GM12878 (cell line): ENCODE measurements around the gene CD27. TPM values are rescaled to one million over a fixed set of nuclear protein-coding genes. Genes with fewer than 3 reads are reported as not detected.
"Not testable (repeated sequence)": the region's sequence is repeated elsewhere in the genome, so short reads cannot be mapped to it uniquely, and the experiment has no call there.

Experiments used
- ATAC-seq: fragments of 200-7000 bp; cut with Tn5 transposase; 3 replicates; pipeline ENCODE4 v1.9.1; 2020; ENCODE audit warnings: mild to moderate bottlenecking, moderate library complexity
- BruUV-seq: library from RNA; stranded (reverse); fragments of 400-500 nt; replicated peaks from 2 replicates; lab custom pipeline; 2021; lab: Mats Ljungman, UMichigan
- CTCF ChIA-PET: fragments of 300-600 bp; sonication (Branson Sonifier 250); formaldehyde crosslinking; extraction: SDS; loops from one replicate; lab custom pipeline; 2021; ENCODE audit warnings: inconsistent platforms; lab: Yijun Ruan, JAX
- POLR2A ChIA-PET: fragments of 350-600 bp; formaldehyde crosslinking; extraction: SDS; loops from one replicate; lab custom pipeline; 2021; ENCODE audit warnings: inconsistent platforms; lab: Charles Lee
- RAD21 ChIA-PET: fragments of 300-600 bp; sonication (Branson Sonifier 250); formaldehyde crosslinking; loops from one replicate; lab custom pipeline; 2023; ENCODE audit warnings: antibody characterized with exemption; ENCODE audit not compliant: unreplicated experiment; lab: Charles Lee
- SMC1A ChIA-PET: fragments of 300-600 bp; sonication (Branson Sonifier 250); formaldehyde crosslinking; loops from one replicate; lab custom pipeline; 2023; ENCODE audit not compliant: unreplicated experiment, uncharacterized antibody; lab: Charles Lee
- DNase-seq: peaks from one replicate; pipeline ENCODE4 v3.0.0-alpha.2; 2011; ENCODE audit warnings: low read depth, low spot score
- FAIRE-seq: peaks from 3 replicates; lab custom pipeline; 2011; peaks lifted over from hg19 to GRCh38; lab: Jason Lieb, UNC
- H2AFZ ChIP-seq: 2 replicates; pipeline ENCODE4 v1.6.0; 2011; ENCODE audit warnings: low read depth, low read length, control low read depth; ENCODE audit not compliant: control insufficient read depth
- H3K27ac ChIP-seq: 2 replicates; pipeline ENCODE4 v1.5.1; 2011; ENCODE audit warnings: control low read depth; ENCODE audit not compliant: control insufficient read depth, insufficient read depth
- H3K27me3 ChIP-seq, 2 experiments: replicated peaks in 1 of 2; 2 replicates each; pipeline versions ENCODE4 v1.6.0 to v1.6.1; 2011; ENCODE audit warnings: low read length in 1 of 2; ENCODE audit not compliant: control insufficient read depth in 2 of 2, insufficient read depth in 2 of 2
- H3K36me3 ChIP-seq, 2 experiments: 2 replicates each; pipeline ENCODE4 v1.5.1; 2011; ENCODE audit warnings: low read length in 1 of 2; ENCODE audit not compliant: control insufficient read depth in 2 of 2, insufficient read depth in 2 of 2
- H3K4me1 ChIP-seq: 2 replicates; pipeline ENCODE4 v1.6.1; 2011; ENCODE audit warnings: mild to moderate bottlenecking, low read length, moderate library complexity, mixed read lengths; ENCODE audit not compliant: control insufficient read depth, insufficient read depth
- H3K4me2 ChIP-seq: 2 replicates; pipeline ENCODE4 v1.6.0; 2011; ENCODE audit warnings: control low read depth; ENCODE audit not compliant: control insufficient read depth, insufficient read depth
- H3K4me3 ChIP-seq: fragments of 200-600 bp; sonication (generic); 2 replicates; pipeline ENCODE4 v1.5.1; 2016
- H3K79me2 ChIP-seq: 2 replicates; pipeline ENCODE4 v1.6.0; 2011; ENCODE audit warnings: low read length; ENCODE audit not compliant: control insufficient read depth, insufficient read depth
- H3K9ac ChIP-seq: 2 replicates; pipeline ENCODE4 v1.8.0; 2011; ENCODE audit warnings: low read length, control low read depth, mixed read lengths; ENCODE audit not compliant: control insufficient read depth, insufficient read depth
- H3K9me3 ChIP-seq: replicated peaks from 3 replicates; pipeline ENCODE4 v1.5.1; 2011; ENCODE audit warnings: mild to moderate bottlenecking, low read length; ENCODE audit not compliant: control insufficient read depth, insufficient read depth
- H4K20me1 ChIP-seq: 2 replicates; pipeline ENCODE4 v1.6.0; 2011; ENCODE audit not compliant: control insufficient read depth, insufficient read depth
- CBFB ChIP-seq: IDR thresholded peaks from 2 replicates; pipeline ENCODE4 v1.6.1; 2016; ENCODE audit warnings: antibody characterized with exemption, low read depth
- KLF5 ChIP-seq: fragments of 450-650 bp; IDR thresholded peaks from 2 replicates; pipeline ENCODE4 v1.6.1; 2014; ENCODE audit warnings: mild to moderate bottlenecking; ENCODE audit not compliant: partially characterized antibody
- MYB ChIP-seq: fragments of 150-350 bp; IDR thresholded peaks from 2 replicates; pipeline ENCODE4 v1.6.1; 2014; ENCODE audit warnings: mild to moderate bottlenecking, low read depth, low read length, borderline replicate concordance
- NBN ChIP-seq: fragments of 450-650 bp; IDR thresholded peaks from 2 replicates; pipeline ENCODE4 v1.6.1; 2016
- SRF ChIP-seq, 2 experiments: IDR thresholded peaks; 2 replicates each; pipeline ENCODE4 v1.6.1; 2011; ENCODE audit warnings: low read depth in 2 of 2, low read length in 2 of 2, mild to moderate bottlenecking in 1 of 2, moderate library complexity in 1 of 2
- TCF7 ChIP-seq: IDR thresholded peaks from 2 replicates; pipeline ENCODE4 v1.6.1; 2014; ENCODE audit warnings: antibody characterized with exemption, borderline replicate concordance
- ZZZ3 ChIP-seq: IDR thresholded peaks from 2 replicates; pipeline ENCODE4 v1.6.1; 2011; ENCODE audit warnings: low read depth; ENCODE audit not compliant: control insufficient read depth, insufficient read length
- WGBS: methylation state at CpG from one replicate; pipeline ENCODE4 v1.1.6; 2016; ENCODE audit warnings: low lambda C conversion rate; ENCODE audit not compliant: insufficient replicate concordance, insufficient coverage; ENCODE audit errors: missing lambda C conversion rate; 5-methylcytosine and 5-hydroxymethylcytosine counted together
- in situ Hi-C: fragments of 300-500 bp; cut with MboI; formaldehyde crosslinking; loops from 9 replicates; pipeline ENCODE4 v1.14.3; 2018; ENCODE audit warnings: mixed read lengths
- intact Hi-C: fragments of 100-400 bp; cut with micrococcal nuclease; formaldehyde crosslinking; loops from one replicate; pipeline ENCODE4 v1.14.2; 2022; ENCODE audit not compliant: unreplicated experiment
- polyA plus RNA-seq, 11 experiments: library from polyadenylated mRNA; depleted of rRNA in 4 of 11; unstranded in 6 of 11; stranded (reverse) in 5 of 11; fragments of >200 nt; fragmentation: Nextera tagmentation in 4 of 11; fragmentation: Illumina TruSeq in 1 of 11; extraction: Ambion mirVana in 4 of 11; extraction: Trizol in 1 of 11; gene quantifications; 1 replicate in 1 of 11; 2 replicates in 10 of 11; pipeline versions ENCODE4 v1.2.1 to v1.2.3, GENCODE V29; 2011 to 2016; ENCODE audit warnings: inconsistent platforms in 2 of 11, missing spikeins in 2 of 11, low read depth in 1 of 11
- total RNA-seq, 4 experiments: library from RNA; depleted of rRNA in 3 of 4; stranded (reverse); fragments of >200 nt in 3 of 4; fragmentation: Illumina TruSeq in 1 of 4; extraction: Trizol in 1 of 4; gene quantifications; 2 replicates each; pipeline versions ENCODE4 v1.2.1 to v1.2.3, GENCODE V29; 2013 to 2021
- TF ChIP-seq, protein P1 (sequence below): fragments of 450-650 bp; IDR thresholded peaks from 2 replicates; pipeline ENCODE4 v1.6.1; 2016; ENCODE audit warnings: mild to moderate bottlenecking

The CD27 gene
- total and polyA plus RNA-seq, 10 of the 15 experiments (the other 5 are each of a cell fraction or from before 2014, with no cell fraction given): 4.9 to 184 (median 106) TPM

DNA sequence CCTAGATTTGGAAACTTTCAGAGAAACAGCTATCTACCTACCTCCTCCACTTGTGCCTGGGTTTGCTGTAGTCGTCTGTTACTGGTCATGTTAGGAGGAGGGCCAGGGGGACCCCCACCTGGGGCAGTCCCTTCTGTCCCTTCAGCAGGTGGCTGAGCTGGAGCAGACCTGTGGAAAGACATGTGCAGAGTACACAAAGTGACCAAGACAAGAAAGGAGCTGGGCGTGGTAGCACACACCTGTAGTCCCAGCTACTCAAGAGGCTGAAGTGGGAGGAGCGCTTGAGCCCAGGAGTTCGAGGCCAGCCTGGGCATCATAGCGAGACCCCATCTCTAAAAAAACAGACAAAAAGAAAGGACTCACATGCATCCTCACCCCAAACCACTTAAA is 21.4 kb downstream of the CD27 start:
- intact Hi-C loops (loop anchor here (5.0 kb wide), 2 partner anchors 71 to 144 kb away; no protein-coding TSS in a partner anchor), in situ Hi-C loops (loop anchor here (5.0 kb wide), 1 partner anchor 129 kb away; no protein-coding TSS in a partner anchor)
- Histone ChIP-seq H3K9ac (no peak overlapping the region; the same call in 1 of the 2 replicates), H3K4me2 (no peak overlapping the region), H3K27ac (no peak overlapping the region), H3K79me2 (peaks cover 76% of the 10 kb centered on the region), H3K27me3 (no peaks in the 10 kb centered on the region), H2AFZ (no peak overlapping the region), H4K20me1 (no peaks in the 10 kb centered on the region), H3K4me3 (no peak overlapping the region), H3K36me3 (peaks cover 21 to 35% of the 10 kb centered on the region in 2 experiments), H3K9me3 (no peaks in the 10 kb centered on the region), H3K4me1 (peaks cover 39% of the 10 kb centered on the region)
- RAD21 ChIA-PET: interaction anchor here (0.6 to 8.8 kb wide), 22 partner anchors 9 to 317 kb away, joined by 3 to 319 read pairs (median 6); partner anchors contain the start of genes CD27, LPAR5, MRPL51 and TAPBPL
- POLR2A ChIA-PET: interaction anchor here (0.9 to 10.3 kb wide), 9 partner anchors 9 to 131 kb away, joined by 3 to 384 read pairs (median 7); partner anchors contain the start of genes CD27, GAPDH and TAPBPL
- CTCF ChIA-PET: interaction anchor here (0.7 to 3.9 kb wide), 41 partner anchors 8 to 398 kb away, joined by 3 to 240 read pairs (median 7); partner anchors contain the start of genes CD27, COPS7A, MRPL51 and TAPBPL
- TF ChIP-seq TCF7 (no peak), SRF (IDR thresholded peaks at IDR 0.05; ENCODE audit: low read depth in 2 of 2, low read length in 2 of 2) (no peak), CBFB (no peak), NBN (no peak), ZZZ3 (no peak), KLF5 (no peak), MYB (no peak)
- TF ChIP-seq, protein P1, sequence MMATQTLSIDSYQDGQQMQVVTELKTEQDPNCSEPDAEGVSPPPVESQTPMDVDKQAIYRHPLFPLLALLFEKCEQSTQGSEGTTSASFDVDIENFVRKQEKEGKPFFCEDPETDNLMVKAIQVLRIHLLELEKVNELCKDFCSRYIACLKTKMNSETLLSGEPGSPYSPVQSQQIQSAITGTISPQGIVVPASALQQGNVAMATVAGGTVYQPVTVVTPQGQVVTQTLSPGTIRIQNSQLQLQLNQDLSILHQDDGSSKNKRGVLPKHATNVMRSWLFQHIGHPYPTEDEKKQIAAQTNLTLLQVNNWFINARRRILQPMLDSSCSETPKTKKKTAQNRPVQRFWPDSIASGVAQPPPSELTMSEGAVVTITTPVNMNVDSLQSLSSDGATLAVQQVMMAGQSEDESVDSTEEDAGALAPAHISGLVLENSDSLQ: no peak
- SMC1A ChIA-PET: interaction anchor here (0.5 to 3.4 kb wide), 31 partner anchors 9 to 270 kb away, joined by 3 to 211 read pairs (median 6); partner anchors contain the start of genes CD27, GAPDH, MRPL51 and NOP2
- DNase-seq: no peak
- no peak for FAIRE-seq
- no peak for ATAC-seq
- WGBS: 87% methylated on average over 5 of the region's 5 CpGs
- BruUV-seq: no TSS peak

DNA sequence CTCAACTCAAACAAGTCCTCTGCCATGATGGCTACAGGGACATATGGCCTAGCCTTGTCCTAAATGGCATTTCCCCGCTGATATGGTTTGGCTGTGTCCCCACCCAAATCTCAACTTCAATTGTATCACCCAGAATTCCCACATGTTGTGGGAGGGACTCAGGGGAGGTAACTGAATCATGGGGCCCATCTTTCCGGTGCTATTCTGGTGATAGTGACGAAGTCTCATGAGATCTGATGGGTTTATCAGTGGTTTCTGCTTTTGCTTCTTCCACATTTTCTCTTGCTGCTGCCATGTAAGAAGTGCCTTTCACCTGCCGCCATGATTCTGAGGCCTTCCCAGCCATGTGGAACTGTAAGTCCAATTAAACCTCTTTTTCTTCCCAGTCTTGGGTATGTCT is 22.0 kb downstream of the CD27 start:
- ChIA-PET CTCF (interaction anchor here (1.0 to 5.6 kb wide), 22 partner anchors 11 to 312 kb away, joined by 3 to 240 read pairs (median 14); partner anchors contain the start of genes CD27, GAPDH and TAPBPL), SMC1A (interaction anchor here (0.5 to 3.4 kb wide), 13 partner anchors 14 to 222 kb away, joined by 3 to 211 read pairs (median 16); partner anchors contain the start of genes CD27, GAPDH, MRPL51 and TNFRSF1A), RAD21 (interaction anchor here (1.2 to 8.8 kb wide), 10 partner anchors 20 to 144 kb away, joined by 4 to 319 read pairs (median 28); partner anchors contain the start of genes CD27 and TAPBPL), POLR2A (interaction anchor here (1.8 to 10.3 kb wide), 3 partner anchors 20 to 126 kb away, joined by 7 to 384 read pairs (median 134); partner anchors contain the start of genes CD27 and TAPBPL)
- H3K79me2 ChIP-seq: peaks cover 76% of the 10 kb centered on the region
- ATAC-seq, H3K4me3 ChIP-seq, H3K9me3 ChIP-seq, H3K27ac ChIP-seq, H2AFZ ChIP-seq, DNase-seq, BruUV-seq, H3K9ac ChIP-seq, FAIRE-seq, H4K20me1 ChIP-seq, H3K27me3 ChIP-seq: not testable (repeated sequence)
- peak overlapping the region; percentile 25; the same call in 1 of the 2 replicates for H3K4me2 ChIP-seq
- WGBS: 73% methylated on average over 4 of the region's 4 CpGs
- H3K36me3 ChIP-seq: peaks cover 21 to 35% of the 10 kb centered on the region in 2 experiments
- in situ Hi-C loops (loop anchor here (5.0 kb wide), 1 partner anchor 129 kb away; no protein-coding TSS in a partner anchor), intact Hi-C loops (loop anchor here (5.0 kb wide), 2 partner anchors 71 to 144 kb away; no protein-coding TSS in a partner anchor)
- peaks cover 38% of the 10 kb centered on the region for H3K4me1 ChIP-seq
